Sigmoid colon (tissue), 4 donors: ENCODE results near the gene APCDD1.

Experiments used
- CTCF ChIP-seq, 4 experiments: fragments of 450-650 bp in 3 of 4; fragments of 200-600 bp in 1 of 4; IDR thresholded peaks; one replicate each; pipeline ENCODE4 v1.5.1; 2016 to 2019; ENCODE audit warnings: antibody characterized with exemption in 4 of 4, mild to moderate bottlenecking in 3 of 4, moderate library complexity in 2 of 4
- POLR2AphosphoS5 ChIP-seq, 4 donors: sonication (generic); formaldehyde crosslinking; IDR thresholded peaks; one replicate each; pipeline ENCODE4 v1.6.1; 2017; ENCODE audit warnings: antibody characterized with exemption in 4 of 4

GRCh38 chr18:10431680-10432079, 22.8 kb upstream of the APCDD1 start:
- no peak for TF ChIP-seq CTCF (IDR thresholded peaks at IDR 0.05)
- TF ChIP-seq POLR2AphosphoS5 (IDR thresholded peaks at IDR 0.05) = no peak
